Ectodermal cell (in vitro differentiated cells): Measurements from ENCODE around the gene DKK1.

Experiments
- H3K27ac ChIP-seq: 2 replicates; pipeline ENCODE4 v1.7.0; 2013; ENCODE audit warnings: mild to moderate bottlenecking, low read depth, low read length; ENCODE audit not compliant: insufficient read depth, poor library complexity, severe bottlenecking
- H3K27me3 ChIP-seq: 2 replicates; pipeline ENCODE4 v1.7.0; 2013; ENCODE audit warnings: mild to moderate bottlenecking, low read length; ENCODE audit not compliant: insufficient read depth, control insufficient read depth, poor library complexity, severe bottlenecking
- H3K36me3 ChIP-seq: one replicate; pipeline ENCODE4 v1.7.0; 2013; ENCODE audit warnings: low read length; ENCODE audit not compliant: control insufficient read depth, insufficient read depth
- H3K4me1 ChIP-seq: one replicate; pipeline ENCODE4 v1.7.0; 2013; ENCODE audit warnings: low read length; ENCODE audit not compliant: control insufficient read depth, insufficient read depth
- H3K4me3 ChIP-seq: 2 replicates; pipeline ENCODE4 v1.7.0; 2013; ENCODE audit warnings: low read depth, low read length, control low read depth; ENCODE audit not compliant: insufficient read depth
- H3K9me3 ChIP-seq: 2 replicates; pipeline ENCODE4 v1.7.0; 2013; ENCODE audit warnings: mild to moderate bottlenecking, low read length, moderate library complexity; ENCODE audit not compliant: control insufficient read depth
- WGBS, 2 experiments: methylation state at CpG; one replicate each; pipeline ENCODE4 v1.1.7; 2013; ENCODE audit warnings: missing lambda C conversion rate in 2 of 2; 5-methylcytosine and 5-hydroxymethylcytosine counted together

Gene DKK1

DNA sequence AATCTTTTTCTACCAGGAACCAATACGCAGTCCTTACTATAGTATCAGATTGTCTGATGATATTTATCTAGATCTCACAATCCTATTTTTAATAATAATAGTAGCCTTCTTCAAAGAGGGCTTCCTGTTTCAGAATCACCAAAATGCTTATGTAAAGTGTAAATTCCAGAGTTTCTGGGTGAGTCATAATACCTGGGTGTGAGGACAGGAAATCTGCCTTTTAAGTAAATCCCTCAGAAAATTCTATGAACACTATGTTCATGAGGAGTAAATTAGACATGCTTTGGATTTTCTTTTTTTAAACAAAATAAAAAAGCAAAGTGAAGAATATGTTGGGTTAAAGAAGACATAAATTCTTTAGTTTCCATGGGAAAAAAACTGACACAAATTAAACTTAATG is 20.5 kb downstream of the DKK1 start:
- Histone ChIP-seq H3K9me3 (no peaks in the 10 kb centered on the region), H3K27ac (no peak overlapping the region), H3K4me3 (no peak overlapping the region), H3K36me3 (no peaks in the 10 kb centered on the region), H3K27me3 (no peaks in the 10 kb centered on the region), H3K4me1 (no peaks in the 10 kb centered on the region)
- 88% methylated on average over 1 of the region's 1 CpG; no CpG with 5 or more reads in 1 of the 2 experiments for WGBS, 2 experiments

GRCh38 chr10:52335665-52336064 is 21.6 kb downstream of the DKK1 start:
- Histone ChIP-seq H3K27ac (no peak overlapping the region), H3K9me3 (no peaks in the 10 kb centered on the region), H3K36me3 (no peaks in the 10 kb centered on the region), H3K27me3 (no peaks in the 10 kb centered on the region), H3K4me1 (no peaks in the 10 kb centered on the region), H3K4me3 (no peak overlapping the region)
- no CpG with 5 or more reads among the region's 1 CpG for WGBS, 2 experiments

DNA sequence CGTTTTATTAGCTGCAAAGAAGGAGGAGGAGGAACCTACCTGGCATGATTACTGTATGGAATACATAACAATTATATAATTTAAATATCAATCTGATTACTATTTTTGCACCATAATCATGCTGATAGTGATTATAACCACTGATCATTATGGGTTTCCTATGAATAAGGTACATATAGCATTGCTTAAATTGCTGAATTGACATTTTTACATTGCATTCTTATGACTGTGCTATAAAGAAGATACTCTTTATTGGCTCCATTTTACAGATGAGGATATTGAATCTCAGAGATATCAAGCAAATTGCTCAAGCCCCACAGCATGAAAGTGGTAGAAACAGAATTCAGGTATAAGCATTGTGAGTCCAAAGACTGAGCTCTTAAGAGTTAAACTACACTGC is 23.1 kb downstream of the DKK1 start:
- H3K9me3 ChIP-seq, result no peaks in the 10 kb centered on the region
- 100% methylated on average over 1 of the region's 1 CpG; no CpG with 5 or more reads in 1 of the 2 experiments for WGBS, 2 experiments
- H3K36me3 ChIP-seq, result no peaks in the 10 kb centered on the region
- H3K27ac ChIP-seq, result no peak overlapping the region
- H3K4me3 ChIP-seq, result no peak overlapping the region
- H3K27me3 ChIP-seq, result no peaks in the 10 kb centered on the region
- no peaks in the 10 kb centered on the region for H3K4me1 ChIP-seq

- Histone ChIP-seq H3K9me3 (no peaks in the 10 kb centered on the region), H3K27ac (no peak overlapping the region), H3K36me3 (no peaks in the 10 kb centered on the region), H3K4me3 (no peak overlapping the region), H3K4me1 (no peaks in the 10 kb centered on the region), H3K27me3 (no peaks in the 10 kb centered on the region)
- 95% methylated on average over 2 to 4 of the region's 4 CpGs for WGBS, 2 experiments
Measured at GRCh38 chr10:52343439-52343838, 29.4 kb downstream of the DKK1 start.

- Histone ChIP-seq H3K4me3 (no peak overlapping the region), H3K27me3 (no peaks in the 10 kb centered on the region), H3K4me1 (no peaks in the 10 kb centered on the region), H3K27ac (no peak overlapping the region), H3K9me3 (no peaks in the 10 kb centered on the region), H3K36me3 (no peaks in the 10 kb centered on the region)
- WGBS, 2 experiments, result 93 to 94% methylated on average over 27 of the region's 27 CpGs
Measured at GRCh38 chr10:52346394-52347326, 32.6 kb downstream of the DKK1 start.

- Histone ChIP-seq H3K36me3 (no peaks in the 10 kb centered on the region), H3K4me3 (no peak overlapping the region), H3K9me3 (no peaks in the 10 kb centered on the region), H3K4me1 (no peaks in the 10 kb centered on the region), H3K27ac (no peak overlapping the region), H3K27me3 (no peaks in the 10 kb centered on the region)
- 94% methylated on average over 5 of the region's 5 CpGs for WGBS, 2 experiments
Measured at GRCh38 chr10:52347327-52347667, 33.2 kb downstream of the DKK1 start.

GRCh38 chr10:52348037-52348564 is 34.0 kb downstream of the DKK1 start:
- no peak overlapping the region for H3K27ac ChIP-seq
- H3K36me3 ChIP-seq, result no peaks in the 10 kb centered on the region
- WGBS, 2 experiments, result 95 to 96% methylated on average over 5 of the region's 5 CpGs
- H3K4me1 ChIP-seq, result no peaks in the 10 kb centered on the region
- H3K9me3 ChIP-seq, result no peaks in the 10 kb centered on the region
- no peak overlapping the region for H3K4me3 ChIP-seq
- no peaks in the 10 kb centered on the region for H3K27me3 ChIP-seq

- no peak overlapping the region for H3K27ac ChIP-seq
- no peaks in the 10 kb centered on the region for H3K9me3 ChIP-seq
- H3K4me1 ChIP-seq, result no peaks in the 10 kb centered on the region
- no peaks in the 10 kb centered on the region for H3K36me3 ChIP-seq
- H3K27me3 ChIP-seq, result no peaks in the 10 kb centered on the region
- H3K4me3 ChIP-seq, result no peak overlapping the region
- 100% methylated on average over 2 of the region's 2 CpGs; no CpG with 5 or more reads in 1 of the 2 experiments for WGBS, 2 experiments
Measured at GRCh38 chr10:52351914-52352330, 37.8 kb downstream of the DKK1 start.

DNA sequence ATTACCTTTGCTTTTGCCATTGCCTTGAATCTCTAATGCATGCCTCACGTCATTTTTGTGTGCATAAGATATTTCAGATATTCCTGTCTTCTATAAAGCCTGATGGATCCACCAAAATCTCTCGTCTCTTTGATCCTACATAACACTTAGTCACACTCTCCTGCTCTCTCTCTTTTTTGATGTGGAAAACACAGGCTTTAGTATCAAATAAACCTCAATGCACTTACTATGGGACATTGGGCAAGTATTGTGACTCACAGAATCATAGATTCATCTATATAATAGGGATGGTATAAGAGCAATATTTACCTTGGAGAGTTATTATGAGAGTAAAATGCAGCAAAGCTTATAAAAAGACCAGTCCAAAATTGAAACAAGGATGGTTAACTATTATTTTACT is 39.1 kb downstream of the DKK1 start:
- no peaks in the 10 kb centered on the region for H3K36me3 ChIP-seq
- H3K9me3 ChIP-seq, result no peaks in the 10 kb centered on the region
- no peaks in the 10 kb centered on the region for H3K4me1 ChIP-seq
- H3K27ac ChIP-seq, result no peak overlapping the region
- 87 to 92% methylated on average over 2 of the region's 2 CpGs for WGBS, 2 experiments
- no peak overlapping the region for H3K4me3 ChIP-seq
- H3K27me3 ChIP-seq, result no peaks in the 10 kb centered on the region

DNA sequence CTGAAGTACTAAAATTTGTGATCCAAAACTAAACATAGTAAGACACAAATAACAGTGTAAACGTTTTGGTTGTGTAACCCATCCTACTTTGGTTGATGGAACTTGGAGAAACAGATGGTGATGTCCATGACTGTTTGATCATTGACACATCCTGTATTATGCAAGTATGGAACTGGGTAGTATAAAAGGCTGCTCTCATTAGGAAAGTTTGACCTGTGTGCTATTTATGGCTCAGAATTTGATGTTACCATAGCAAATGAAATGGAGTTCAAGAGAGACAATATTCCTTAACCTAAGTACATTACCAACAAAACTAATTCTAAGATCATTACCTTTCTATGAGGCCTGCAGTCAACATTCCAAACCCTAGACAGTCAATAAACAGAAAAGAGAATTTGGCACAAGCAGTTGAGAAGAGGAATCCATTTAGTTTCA is 39.9 kb downstream of the DKK1 start:
- Histone ChIP-seq H3K27me3 (no peaks in the 10 kb centered on the region), H3K9me3 (no peaks in the 10 kb centered on the region), H3K4me3 (no peak overlapping the region), H3K27ac (no peak overlapping the region), H3K4me1 (no peaks in the 10 kb centered on the region), H3K36me3 (no peaks in the 10 kb centered on the region)
- WGBS, 2 experiments, result 73 to 87% methylated on average over 1 of the region's 1 CpG
